ENCODE data around the gene SERTAD3.
"Not testable (repeated sequence)": the region's sequence is repeated elsewhere in the genome, so short reads cannot be mapped to it uniquely, and the experiment has no call there.

The SERTAD3 gene

DNA sequence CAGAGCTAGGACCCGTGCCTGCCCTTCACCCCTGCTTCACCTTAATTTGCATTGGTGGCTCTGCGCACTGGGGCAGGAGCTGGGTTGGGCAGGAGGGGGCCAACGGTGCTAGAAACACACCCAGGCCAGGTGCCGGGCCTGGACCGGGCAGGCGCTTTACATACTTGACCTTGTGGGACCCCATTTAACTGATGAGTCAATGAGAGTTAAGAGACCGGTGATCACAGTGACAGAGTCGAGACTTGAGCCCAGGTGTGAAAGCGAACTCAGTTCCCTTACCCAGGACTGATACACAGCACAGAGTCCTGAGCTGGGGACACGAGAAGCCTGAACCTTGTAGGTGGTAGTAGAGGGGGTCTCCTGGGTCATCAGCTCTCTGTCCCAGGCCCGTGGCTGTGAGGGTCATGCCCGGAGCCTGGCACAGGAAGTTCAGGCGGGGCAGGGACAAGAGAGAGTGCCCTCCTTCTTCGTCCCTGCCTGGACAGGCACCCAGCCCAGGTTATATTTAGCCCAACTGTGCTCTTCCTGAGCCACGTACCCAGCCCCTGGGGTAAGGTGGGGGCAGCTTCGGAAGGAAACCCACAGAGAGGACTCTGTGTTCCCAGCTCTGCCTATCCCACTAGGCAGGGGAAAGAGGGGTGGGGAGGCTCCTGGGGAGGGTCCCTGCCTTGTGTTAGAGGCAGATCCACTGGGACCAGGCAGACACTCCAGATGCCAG, 32.9 kb downstream of the SERTAD3 start:
- DNase-seq (ENCODE audit: low read depth in 2 of 2, low spot score in 1 of 2) = no peak

DNA sequence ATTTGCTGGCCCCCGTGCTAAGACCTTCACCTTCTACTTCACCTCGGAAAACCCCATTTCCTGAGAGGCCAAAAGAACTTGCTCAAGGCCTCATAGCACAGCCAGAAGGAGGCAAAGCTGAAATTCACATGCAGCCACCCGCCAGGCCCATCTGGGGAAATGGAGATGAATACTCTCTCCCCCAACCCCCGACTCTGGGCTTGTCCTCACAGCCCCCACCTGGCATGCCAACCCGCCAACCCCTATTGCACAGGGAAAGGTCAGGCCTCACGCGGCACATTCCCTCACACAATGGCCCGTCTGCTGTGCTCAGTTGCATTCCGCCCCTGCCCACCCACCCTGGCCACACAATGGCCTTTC, 34.1 kb downstream of the SERTAD3 start:
- DNase-seq (ENCODE audit: low read depth in 2 of 2, low spot score in 1 of 2) = no peak

DNA sequence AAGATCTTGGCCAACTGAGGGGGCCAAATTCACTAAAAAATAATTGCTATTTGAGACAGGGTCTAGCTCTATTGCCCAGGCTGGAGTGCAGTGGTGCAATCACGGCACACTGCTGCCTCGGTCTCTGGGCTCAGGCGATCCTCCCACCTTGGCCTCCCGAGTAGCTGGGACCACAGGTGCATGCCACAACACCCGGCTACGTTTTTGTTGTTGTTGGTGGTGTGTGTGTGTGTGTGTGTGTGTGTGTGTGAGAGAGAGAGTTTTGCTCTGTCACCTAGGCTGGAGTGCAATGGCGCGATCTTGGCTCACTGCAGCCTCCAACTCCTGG, 35.6 kb downstream of the SERTAD3 start:
- DNase-seq (ENCODE audit: low read depth in 2 of 2, low spot score in 1 of 2) = not testable (repeated sequence)

DNA sequence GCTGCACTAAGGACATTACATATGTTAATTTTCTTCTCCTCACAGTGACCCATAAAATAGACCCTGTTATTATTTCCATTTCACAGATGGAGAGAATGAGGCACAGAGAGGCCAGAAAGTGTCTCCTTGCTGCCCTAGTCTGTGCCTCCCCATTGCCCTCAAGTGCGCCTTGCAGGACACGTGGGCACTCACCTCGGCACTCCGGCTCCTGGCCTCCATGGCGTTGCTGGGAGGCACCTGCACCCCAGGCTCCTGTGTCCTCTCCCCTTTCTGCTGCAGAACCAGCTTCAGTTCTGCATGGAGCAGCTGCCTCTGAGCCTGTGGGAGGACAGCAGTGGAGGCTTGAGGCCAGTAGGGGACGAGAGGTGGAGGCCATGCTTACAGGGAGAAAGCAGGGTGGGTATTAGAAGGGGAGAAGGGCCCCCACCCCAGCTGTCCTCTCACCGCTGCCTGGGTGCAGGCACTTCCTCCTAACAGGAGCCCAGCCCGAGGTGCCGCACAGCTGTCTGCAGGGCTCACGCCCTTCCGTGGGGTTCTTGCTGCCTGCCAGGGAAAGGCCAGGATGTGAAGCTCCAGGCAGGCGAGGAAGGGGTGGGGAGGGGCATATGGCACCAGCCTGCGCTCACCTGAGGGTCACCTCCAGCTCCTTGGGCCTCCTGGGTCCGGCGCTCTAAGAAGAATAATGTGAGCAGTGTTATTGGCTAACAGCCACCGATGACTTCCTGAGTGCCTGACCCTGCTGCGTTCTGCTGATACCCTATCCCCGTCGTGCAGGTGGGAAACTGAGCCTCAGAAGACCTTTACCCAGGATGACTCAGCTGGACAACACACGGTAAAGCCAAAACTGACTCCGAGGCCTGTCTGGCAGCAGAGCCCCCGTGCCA, 36.2 kb downstream of the SERTAD3 start:
- DNase-seq (ENCODE audit: low read depth in 2 of 2, low spot score in 1 of 2) = no peak

DNA sequence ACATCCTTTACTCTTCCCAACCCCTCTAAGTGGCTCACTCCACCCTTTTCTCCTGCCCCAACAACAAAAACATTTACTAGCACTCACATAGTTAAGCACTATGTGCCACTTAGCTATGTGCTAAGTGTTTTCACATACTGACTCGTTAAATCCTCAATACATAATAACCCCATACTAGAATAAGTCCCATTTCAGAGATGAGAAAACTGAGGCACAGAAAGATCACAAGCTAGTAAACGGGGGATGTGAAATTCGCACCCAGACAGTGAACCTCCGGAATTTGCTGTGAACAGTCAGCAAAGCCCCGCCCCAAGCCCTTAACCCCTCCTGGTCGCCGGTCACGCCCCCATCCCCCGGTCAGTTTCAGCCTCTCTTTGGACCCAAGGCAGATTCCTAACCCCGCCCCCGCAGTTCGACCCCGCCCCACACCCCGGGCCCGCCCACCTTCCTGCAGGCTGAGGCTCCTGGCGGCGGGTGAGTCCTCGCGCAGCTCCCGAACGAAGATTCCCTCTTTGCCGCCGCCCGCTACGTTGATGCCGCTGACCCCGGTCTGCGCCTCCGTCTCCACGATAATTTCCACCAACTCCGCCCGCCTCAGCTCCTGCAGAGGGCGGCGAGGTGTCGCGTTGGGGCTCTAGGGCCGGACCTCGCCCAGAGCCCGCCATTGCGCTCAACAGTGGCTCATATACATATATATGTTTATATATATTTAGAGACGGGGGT, 40.7 kb downstream of the SERTAD3 start:
- DNase-seq (ENCODE audit: low read depth in 2 of 2, low spot score in 1 of 2) = peak; percentile 55 to 58

DNA sequence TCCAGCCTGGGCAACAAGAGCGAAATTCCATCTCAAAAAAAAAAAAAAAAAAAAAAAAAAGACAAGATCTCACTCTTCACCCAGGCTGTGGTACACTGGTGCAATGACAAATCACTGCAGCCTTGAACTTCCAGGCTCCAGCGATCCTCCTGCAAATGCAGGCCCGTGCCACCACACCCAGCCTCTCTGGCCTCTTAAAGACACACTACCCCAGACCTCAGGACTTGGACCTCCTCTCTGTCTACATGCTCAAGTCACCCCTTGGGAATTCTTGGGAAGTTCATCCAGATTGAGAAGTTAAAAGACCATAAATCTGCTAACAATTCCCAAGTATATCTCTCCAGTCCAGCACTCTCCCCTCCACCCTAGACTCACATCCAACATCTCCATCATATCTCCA, 43.6 kb downstream of the SERTAD3 start:
- DNase-seq (ENCODE audit: low read depth in 2 of 2, low spot score in 1 of 2) = no peak

DNA sequence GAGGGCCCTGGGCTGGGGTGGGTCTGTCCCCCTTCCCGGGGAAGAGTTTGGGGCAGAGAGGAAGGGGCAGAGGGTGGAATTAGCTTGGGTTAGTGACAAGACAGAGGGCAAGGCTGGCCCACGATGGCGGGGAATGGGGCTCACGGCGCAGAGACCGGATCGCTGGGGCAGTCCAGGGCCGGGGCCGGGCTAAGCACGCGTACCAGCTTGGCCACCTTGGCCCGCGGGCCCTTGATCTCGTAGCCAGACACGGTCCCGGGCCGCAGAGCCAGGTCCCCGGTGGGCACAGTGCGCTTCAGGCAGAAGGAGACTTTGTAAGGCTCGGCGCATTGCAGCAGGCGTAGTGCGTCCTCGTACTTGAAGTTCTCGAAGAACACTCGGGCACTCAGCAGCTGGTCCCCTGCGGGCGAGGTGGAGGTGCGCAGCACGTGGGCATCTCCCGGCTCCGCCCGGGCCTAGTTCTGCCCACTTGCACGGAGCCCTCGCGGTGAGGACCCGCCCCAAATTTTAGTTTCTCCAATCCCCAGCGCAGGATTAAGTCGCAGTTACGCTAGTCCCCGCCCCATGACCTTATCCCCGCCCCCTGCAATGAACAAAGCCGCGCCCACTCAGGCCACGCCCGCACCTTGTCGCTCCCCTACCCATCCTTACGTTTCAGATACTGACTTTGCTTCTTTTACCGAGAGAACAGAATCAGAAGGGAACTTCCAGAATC, 45.6 kb downstream of the SERTAD3 start:
- peak in 1 of 2 donors; percentile 27 for DNase-seq (ENCODE audit: low read depth in 2 of 2, low spot score in 1 of 2)

DNA sequence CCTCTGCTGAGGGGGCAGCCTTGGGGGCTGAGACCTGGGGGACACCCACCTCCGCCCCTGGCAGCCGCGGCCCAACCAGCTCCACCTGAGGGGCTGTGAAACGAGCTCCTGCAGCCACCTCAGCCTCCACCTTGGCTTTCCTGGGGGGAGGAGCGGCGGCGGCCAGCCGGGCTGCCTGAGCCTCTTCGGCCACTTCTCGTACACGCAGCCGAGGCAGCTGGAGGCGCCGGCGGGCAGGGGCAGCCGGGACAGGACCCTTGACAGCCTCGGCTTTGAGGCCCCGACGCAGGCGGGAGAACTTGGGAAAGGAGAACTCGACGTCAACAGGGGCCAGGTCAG, 46.6 kb downstream of the SERTAD3 start:
- DNase-seq (ENCODE audit: low read depth in 2 of 2, low spot score in 1 of 2) = no peak

DNA sequence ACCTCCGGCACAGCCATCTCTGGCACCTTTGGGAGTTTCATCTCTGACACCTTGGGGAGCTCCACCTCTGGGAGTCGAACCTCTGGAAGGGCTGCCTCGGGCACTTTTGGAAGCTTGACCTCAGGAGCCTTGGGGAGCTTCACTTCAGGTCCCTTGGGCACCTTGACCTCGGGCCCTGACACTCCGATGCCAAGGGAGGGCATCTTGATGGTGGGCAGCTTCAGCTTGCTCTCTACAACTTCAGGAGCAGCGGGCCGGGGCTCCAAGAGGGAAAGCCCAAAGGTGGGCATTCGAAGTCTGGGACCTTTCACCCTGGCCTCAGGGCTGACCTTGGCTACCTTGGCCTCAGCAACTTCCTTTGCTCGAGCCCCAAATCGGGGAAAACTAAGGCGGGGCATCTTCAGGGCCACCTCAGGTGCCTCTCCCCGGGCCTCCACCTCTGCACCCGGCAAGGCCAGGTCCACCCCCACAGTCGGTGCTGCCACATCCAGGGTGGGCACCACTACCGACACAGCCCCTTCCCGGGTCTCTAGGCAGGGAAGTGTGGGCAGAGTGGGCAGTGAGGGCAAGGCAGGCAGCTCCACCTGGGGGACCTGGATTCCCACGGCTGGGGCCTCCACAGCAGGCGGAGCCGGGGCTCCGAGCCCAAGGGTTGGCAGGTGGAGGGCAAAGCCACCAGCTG, 47.1 kb downstream of the SERTAD3 start:
- DNase-seq (ENCODE audit: low read depth in 2 of 2, low spot score in 1 of 2) = no peak

DNA sequence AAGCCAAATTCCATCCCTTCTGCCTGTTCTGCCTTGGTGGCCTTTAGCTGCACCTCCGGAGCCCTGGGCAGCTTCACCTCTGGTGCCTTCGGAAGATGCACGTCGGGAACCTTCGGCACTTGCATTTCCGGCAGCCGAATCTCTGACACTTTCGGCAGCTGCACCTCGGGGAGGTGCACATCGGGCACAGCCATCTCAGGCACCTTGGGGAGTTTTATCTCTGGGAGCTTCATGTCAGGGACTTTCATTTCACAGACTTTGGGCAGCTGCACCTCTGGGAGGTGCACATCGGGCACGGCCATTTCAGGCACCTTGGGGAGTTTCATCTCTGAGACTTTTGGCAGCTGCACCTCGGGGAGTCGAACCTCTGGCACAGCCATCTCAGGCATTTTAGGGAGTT, 48.2 kb downstream of the SERTAD3 start:
- no peak for DNase-seq (ENCODE audit: low read depth in 2 of 2, low spot score in 1 of 2)

DNA sequence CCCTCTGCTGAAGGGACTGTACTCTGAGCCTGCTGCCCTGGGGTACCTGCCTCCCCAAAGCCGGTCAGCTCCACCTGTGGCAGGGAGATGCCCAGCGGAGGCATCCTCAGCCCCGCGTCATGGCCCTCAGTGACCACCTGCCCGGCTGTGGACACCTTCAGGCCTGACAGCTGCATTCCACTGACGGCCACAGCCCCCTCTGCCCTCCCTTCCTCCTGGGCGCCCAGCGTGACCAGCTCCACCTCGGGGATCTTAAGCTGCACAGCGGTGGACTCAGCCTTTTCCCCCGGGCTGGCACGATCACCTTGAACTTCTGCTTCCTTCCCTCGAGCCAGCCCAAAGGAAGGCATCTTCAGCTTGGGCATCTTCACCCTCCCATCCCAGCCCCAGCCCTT, 49.3 kb downstream of the SERTAD3 start:
- no peak for DNase-seq (ENCODE audit: low read depth in 2 of 2, low spot score in 1 of 2)

DNA sequence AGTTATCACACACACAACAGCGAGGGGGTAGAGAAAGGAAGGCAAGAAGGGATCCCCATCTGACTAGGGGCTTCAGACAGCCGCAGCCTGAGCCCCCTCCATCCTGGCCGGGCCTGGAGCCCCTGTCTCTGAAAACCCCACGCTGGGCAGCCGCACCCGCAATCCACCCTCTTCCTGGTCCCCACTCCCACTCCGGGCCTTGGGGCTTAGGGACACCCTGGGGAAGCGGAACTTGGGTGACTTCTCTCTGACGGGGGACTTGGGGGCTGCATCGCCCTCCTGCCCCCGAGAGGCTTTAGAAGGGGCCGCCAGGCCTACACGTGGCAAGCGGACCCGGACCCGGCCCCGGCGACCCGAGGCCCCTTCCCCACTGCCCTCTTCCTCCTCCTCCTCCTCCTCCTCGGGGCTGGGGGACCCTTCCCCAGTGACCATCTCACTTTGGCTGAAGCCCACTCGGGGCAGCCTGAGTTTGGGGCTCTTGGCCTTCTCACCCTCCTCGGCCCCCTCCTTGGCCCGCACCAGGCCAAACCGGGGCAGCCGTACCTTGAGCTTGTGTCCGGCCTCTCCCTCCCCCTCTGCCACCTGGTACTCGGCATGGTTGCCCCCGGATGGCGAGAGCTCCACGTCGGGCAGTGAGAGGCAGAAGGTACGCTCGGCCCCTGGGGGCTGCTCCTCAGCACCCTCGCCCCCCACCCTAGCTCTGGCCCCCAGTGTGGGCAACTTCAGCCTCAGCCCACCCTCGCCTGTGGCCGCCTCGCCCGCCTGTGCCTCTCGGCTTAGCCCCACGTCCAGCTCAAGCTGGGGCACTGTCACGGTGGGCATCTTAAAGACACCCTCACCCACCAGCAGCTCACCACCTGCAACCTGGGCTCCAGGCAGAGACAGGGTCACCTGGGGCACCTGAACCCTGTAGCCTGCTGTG, 50.0 kb downstream of the SERTAD3 start:
- no peak for DNase-seq (ENCODE audit: low read depth in 2 of 2, low spot score in 1 of 2)

DNA sequence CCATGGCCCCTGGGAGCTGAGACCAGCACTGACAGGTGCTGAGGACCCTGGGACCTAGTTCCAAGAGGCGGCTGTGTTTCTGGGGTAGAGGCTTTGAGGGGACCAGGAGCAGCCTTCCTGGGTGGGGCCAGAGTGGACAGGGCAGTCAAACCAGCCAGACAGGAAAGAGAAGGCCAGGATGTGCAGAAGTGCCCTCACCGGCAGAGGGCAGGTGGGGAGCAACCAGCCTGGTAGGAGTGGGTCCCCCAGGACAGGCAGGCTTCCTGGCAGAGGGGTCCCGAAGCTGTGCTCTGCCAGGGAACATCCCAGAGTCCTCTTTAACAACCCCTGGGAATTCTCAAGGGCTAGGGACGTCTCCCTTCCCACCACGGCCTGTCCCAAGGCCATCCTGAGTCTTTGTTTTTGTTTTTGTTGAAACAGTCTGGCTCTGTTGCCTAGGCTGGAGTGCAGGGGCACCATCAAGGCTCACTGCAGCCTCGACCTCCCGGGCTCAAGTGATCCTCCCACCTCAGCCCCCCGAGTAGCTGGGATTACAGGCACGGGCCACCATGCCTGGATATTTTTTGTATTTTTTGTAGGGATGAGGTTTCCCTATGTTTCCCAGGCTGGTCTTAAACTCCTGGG, 51.1 kb downstream of the SERTAD3 start:
- no peak for DNase-seq (ENCODE audit: low read depth in 2 of 2, low spot score in 1 of 2)

DNA sequence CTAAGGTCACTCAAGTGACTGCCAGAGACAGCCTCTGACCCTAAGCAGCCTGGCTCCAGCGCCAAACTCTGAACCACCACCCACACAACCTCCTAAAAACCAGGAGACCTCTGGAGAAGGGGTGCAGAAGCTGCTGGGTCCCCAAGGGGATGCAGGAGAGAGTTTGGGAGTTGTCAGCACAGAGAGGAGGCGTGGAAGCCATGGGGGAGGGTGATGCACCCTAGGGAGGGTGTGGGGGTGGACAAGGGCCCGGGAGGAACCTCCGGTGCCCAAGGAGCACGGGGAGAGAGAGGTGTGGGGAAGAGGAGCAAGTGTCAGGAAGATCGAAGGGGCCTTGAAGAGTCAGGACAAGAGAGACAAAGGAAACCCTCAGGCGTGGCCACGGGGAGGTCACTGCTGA, 52.0 kb downstream of the SERTAD3 start:
- no peak for DNase-seq (ENCODE audit: low read depth in 2 of 2, low spot score in 1 of 2)

Measured in stimulated activated CD8-positive, alpha-beta memory T cell treated with anti-CD3 and anti-CD28 coated beads, Interleukin-4, amount 100 ng/mL, for 1 hour (primary cell).